Measurements from ENCODE around the gene MRPL19.
A peak's percentile ranks its signal among the peaks of the same experiment; 100 is the strongest.

Gene MRPL19

DNA sequence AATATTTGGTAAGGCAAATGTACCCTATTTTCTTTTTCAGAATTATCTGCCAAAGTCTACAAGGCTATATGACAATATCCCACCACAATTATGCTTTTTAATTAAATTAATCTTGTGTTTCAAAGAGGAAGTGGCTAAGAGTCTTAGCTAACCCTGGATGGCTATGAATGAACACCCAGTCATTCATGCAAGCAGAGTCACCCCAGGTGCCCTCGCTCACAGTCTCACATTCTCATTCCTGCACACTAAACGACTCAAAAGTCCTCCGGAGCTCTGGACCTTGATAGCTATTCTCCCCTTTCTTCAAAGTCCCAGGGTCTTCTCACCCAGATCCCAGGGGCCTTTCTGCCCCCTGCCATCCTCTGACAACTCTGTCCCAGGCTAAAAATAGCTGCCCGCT is 42.1 kb upstream of the MRPL19 start:
- DNase-seq (ENCODE audit: extremely low read depth, low read depth), result no peak
- TF ChIP-seq, protein P1, sequence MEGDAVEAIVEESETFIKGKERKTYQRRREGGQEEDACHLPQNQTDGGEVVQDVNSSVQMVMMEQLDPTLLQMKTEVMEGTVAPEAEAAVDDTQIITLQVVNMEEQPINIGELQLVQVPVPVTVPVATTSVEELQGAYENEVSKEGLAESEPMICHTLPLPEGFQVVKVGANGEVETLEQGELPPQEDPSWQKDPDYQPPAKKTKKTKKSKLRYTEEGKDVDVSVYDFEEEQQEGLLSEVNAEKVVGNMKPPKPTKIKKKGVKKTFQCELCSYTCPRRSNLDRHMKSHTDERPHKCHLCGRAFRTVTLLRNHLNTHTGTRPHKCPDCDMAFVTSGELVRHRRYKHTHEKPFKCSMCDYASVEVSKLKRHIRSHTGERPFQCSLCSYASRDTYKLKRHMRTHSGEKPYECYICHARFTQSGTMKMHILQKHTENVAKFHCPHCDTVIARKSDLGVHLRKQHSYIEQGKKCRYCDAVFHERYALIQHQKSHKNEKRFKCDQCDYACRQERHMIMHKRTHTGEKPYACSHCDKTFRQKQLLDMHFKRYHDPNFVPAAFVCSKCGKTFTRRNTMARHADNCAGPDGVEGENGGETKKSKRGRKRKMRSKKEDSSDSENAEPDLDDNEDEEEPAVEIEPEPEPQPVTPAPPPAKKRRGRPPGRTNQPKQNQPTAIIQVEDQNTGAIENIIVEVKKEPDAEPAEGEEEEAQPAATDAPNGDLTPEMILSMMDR (IDR thresholded peaks at IDR 0.05; ENCODE audit: low read depth, low read length), result no peak

DNA sequence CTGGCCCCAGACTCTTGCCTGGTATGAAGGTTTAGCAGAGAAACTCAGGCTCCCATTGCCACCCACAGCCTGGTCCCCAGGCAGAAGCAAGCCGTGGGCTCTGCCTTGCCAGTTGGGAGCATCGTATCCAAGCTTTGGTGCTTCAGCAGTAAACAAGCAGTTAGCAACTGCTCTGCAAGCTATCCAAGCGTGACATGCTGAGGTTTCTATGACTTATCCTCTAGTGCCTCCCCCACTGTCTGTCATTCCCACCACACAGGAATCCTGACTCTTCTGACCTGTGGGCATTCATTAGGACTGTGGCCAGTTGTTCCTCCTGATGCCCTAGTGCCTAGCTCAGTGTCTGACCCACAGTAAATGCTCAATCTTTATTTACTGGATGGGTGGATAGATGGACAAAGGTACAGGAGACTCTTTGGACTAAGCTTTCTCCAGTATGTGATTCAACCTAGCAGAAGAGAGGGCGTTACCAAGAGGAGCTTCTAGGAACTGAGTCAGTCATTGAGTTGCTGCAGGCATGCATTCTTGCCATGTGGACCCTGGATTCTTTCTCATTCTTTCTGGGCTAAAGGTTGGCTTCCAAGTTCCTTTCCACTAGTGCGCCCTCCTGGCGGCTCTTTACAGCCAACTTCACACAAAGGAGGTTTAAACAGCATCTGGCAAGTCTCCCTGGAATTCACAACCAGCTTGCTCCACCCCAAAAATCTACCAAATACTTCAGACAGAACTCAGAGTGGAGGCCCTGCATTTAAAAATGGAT is 40.6 kb upstream of the MRPL19 start:
- TF ChIP-seq, protein P1 (IDR thresholded peaks at IDR 0.05; ENCODE audit: low read depth, low read length), result peak; percentile 45
- DNase-seq (ENCODE audit: extremely low read depth, low read depth), result peak; percentile 91

DNA sequence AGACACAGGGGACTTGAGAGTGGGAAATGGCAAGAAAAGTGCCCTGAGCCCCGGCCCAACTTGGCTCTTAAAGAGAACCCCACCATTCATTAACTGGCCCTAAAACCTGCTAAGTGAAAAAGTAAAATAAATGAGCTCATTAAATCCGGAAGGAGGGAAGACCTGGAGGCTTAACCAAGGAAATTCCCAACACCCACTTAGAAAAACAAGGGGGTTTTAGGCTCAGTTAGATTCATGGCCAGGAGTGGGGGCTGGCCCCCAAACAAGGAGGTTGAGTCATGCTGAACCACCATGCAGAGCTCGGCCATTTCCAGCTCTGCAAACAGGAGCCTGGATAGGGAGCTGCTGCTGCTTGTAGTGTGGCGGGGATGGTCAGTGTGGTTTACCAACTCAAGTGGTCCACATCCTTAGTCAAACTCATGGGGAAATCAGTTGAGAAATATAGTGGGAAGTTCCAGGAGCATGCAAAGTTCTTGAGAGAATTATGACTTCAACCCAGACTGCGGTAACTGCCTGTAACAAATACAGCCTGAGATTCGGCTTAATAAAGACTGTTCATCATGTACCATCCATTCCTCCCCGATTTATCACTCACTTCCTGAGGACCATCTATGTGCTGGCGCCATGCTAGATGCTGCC is 39.7 kb upstream of the MRPL19 start:
- TF ChIP-seq, protein P1 (IDR thresholded peaks at IDR 0.05; ENCODE audit: low read depth, low read length), result no peak
- no peak for DNase-seq (ENCODE audit: extremely low read depth, low read depth)

DNA sequence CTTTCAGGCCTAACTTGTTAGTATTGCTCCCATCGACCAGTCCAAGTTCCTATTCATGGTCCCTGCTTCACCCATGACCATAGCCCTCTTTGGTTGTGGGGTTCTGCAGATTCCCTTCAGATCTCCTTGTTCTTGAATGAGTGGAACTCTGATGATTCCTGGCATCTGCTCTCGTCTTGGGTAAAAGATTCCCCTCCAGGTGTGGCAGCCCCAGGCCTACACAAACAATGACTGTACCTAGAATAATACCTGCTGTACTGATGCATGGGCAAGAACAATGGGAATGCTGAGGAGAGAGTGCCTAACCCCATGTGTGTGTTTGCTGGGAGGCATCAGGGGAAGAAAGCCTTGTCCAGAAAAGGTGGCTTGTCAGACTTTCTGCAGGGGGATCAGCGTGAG is 39.2 kb upstream of the MRPL19 start:
- no peak for DNase-seq (ENCODE audit: extremely low read depth, low read depth)
- TF ChIP-seq, protein P1 (IDR thresholded peaks at IDR 0.05; ENCODE audit: low read depth, low read length), result no peak

DNA sequence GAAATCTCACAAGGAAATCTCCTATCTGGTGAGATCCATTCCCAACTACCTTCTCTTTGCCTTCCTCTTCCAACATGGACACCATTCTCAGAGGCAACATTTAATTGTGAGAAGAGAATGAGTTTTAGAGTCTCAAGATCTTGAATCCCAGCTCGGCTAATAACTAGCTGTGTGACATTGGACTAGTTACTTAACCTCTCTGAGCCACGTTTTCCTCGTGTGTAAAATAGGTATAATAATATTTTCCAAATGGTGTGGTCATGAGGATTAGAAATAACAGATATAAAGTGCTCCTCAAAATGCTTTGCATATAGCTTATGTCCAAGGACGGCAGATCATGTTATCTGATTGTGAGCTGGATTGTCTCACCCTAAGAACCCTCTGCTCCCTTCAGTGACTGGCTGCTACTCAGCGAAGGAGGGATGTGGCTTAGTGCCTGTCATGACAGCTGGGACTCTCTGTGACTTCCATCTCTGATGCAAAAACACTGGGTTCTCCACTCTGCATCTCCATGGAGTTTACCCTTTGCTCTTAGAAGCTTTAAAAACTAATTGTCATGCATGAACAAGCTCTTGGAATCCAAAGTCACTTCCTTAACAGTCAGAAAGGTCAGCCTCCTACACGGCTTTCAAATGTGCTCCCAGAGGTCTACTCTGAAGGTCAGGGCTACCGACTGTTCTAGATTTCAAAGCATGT is 38.4 kb upstream of the MRPL19 start:
- TF ChIP-seq, protein P1 (IDR thresholded peaks at IDR 0.05; ENCODE audit: low read depth, low read length), result no peak
- DNase-seq (ENCODE audit: extremely low read depth, low read depth), result no peak

DNA sequence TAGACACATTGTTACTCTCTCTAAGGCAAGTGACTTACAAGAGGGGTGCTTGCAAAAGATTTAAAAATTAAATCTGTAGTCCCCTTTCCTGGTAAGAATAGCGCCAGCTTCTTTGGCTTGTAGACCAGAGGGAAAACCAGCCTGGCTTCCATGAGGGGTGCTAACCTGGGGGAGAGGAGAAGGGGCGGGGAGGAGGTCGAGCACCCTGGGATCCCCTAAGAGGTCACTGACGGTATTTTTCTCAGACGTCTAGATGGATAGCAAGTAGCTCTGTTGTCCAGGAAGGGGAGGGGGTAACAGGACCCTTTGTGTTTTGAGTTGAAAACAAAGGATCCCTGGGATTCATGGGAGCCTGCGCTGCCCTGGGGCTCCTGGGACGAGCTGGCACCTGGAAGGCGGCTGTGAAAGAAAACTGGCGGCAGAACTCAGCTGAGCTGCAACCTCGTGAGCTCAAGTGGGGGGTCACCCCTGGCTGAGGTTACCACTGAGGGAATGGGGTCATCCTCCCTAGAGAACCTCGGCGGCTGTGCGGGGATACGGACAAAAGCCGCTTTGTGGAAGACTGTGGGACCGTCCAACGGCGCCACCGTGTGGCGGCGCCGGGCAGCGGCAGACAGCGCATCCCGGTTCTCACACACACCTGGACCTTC is 37.8 kb upstream of the MRPL19 start:
- TF ChIP-seq, protein P1 (IDR thresholded peaks at IDR 0.05; ENCODE audit: low read depth, low read length), result peak; percentile 100
- DNase-seq (ENCODE audit: extremely low read depth, low read depth), result no peak

All from AG09319 (cell line).